ENCODE data around the gene TAOK2.

Gene TAOK2

DNA sequence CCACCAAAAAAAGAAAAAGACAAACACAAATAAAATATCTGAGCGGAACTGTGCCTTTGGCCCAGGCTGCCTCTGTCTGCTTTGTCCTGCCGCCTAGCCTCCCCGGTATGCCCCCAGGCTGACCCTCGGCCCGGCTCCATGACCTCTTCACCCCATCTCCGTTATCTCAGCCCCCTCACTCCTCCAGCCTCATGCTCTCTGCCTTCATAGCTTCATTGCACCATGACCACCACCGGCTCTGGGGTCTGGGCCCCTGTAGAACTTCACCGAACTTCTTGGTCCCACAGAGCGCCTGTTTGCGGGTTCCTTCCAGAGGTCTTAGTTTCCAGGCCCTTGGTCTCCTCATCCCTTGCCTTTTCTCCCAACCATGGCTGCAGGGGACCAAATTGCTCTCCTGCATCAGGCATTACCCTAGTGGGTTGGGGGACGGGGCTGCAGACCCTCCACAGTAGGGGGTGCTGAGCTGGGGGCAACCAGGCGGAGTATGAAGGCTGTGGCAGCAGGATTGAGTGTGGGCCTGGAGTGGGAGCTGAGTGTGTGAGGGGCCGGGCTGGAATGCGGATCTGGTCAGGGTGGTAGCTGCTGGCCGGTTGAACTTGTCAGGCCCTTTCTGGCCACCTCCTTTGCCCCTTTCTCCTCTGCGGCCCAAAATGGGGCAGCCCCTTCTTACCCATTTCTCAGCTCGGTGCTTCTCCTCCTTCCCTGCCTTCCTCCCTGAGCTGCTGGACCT, 14.8 kb downstream of the TAOK2 start:
- DNase-seq = no peak

DNA sequence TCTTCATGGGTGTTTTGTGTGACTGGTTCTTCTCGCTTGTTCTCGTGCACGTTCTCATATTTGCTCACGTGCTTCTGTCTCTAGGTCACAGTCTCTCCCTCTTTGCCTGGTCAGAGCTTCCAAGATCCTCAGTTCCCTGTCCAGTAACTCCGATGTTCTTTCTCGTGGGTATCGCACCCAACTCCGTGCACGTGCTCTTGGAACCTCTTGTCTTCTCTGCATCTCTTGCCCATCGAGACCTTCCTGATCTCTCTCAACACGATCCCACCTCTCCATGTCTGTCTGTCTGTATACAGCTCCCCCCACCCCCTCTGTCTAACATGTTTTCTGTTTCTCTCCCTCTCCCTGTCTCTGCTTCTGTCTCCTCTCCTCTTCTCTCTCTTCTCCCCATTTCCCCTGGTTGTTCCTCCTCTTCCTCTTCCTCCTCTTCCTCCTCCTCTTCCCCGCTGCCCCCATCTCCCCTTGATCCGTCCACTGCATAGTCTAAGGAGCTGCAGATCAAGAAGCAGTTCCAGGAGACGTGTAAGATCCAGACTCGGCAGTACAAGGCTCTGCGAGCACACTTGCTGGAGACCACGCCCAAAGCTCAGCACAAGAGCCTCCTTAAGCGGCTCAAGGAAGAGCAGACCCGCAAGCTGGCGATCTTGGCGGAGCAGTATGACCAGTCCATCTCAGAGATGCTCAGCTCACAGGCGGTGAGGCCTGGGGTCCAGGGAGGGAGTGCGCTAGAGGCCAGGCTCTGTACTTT, 15.6 kb downstream of the TAOK2 start:
- no peak for DNase-seq

DNA sequence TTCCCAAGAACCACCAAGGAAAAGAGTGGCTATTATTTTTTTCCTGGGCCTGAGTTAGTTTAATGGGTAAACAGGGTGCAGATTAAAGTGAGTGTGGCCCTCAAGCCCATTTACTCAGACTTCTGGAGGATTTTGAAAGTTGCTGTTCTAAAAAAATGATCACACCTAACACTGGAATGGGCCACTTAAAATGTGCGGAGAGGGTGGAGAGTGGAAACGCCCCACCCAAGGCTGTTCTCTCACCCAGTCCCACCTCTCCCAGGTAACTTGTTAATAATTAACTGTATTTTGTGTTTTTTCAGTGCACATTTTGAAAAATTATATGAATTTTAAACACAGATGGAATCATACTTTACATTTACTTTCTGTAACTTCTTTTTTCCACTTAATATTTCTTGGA, 16.4 kb downstream of the TAOK2 start:
- DNase-seq = no peak

DNA sequence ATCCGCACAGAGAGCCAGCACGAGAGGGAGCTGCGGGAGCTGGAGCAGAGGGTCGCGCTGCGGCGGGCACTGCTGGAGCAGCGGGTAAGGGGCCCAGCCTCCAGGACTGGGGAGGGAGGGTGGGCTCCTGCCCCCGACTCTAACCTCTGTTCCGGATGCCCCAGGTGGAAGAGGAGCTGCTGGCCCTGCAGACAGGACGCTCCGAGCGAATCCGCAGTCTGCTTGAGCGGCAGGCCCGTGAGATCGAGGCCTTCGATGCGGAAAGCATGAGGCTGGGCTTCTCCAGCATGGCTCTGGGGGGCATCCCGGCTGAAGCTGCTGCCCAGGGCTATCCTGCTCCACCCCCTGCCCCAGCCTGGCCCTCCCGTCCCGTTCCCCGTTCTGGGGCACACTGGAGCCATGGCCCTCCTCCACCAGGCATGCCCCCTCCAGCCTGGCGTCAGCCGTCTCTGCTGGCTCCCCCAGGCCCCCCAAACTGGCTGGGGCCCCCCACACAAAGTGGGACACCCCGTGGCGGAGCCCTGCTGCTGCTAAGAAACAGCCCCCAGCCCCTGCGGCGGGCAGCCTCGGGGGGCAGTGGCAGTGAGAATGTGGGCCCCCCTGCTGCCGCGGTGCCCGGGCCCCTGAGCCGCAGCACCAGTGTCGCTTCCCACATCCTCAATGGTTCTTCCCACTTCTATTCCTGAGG, 17.4 kb downstream of the TAOK2 start:
- DNase-seq = no peak

DNA sequence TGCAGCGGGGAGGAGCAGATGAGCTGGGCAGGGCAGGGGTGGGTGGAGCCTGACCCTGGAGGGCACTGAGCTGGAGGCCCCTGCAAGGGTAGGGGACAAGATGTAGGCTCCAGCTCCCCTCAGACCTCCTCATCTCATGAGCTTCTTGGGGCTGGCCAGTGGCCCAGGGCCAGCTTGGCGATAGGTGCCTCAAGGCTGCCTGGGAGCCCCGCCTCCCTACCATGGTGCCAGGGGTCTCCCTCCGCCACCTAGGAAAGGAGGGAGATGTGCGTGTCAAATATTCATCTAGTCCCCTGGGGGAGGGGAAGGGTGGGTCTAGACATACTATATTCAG, 17.9 kb downstream of the TAOK2 start:
- DNase-seq = no peak

DNA sequence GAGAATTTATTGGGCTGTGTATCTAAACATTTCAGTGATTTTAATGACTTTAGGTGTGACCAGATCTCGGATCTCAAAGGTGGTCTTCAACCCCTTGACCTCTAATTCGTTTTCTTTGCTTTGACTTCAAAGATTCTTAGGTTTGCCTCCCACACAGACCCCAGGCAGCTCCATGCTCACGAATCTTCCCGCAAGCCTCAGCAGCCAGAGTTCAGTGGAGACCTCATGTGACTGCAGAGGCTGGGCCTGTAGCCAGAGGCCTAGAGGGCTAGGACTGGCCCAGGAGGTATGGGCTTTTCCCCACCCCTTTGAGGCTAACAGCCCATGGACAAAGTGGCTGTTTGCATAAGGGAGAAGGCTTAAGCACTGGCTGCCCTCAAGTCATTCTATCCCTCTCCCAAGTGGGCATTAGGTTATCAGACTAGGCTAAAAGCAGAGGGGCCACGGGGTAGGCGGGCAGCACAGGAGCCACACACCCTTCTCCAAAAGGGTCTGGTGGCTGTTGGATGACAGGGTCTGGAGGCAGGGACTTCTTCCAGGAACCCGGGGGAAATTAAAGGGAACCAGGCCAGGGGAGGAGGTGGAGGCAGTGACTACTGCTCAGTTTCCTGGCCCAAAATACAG, 18.8 kb downstream of the TAOK2 start:
- no peak for DNase-seq

DNA sequence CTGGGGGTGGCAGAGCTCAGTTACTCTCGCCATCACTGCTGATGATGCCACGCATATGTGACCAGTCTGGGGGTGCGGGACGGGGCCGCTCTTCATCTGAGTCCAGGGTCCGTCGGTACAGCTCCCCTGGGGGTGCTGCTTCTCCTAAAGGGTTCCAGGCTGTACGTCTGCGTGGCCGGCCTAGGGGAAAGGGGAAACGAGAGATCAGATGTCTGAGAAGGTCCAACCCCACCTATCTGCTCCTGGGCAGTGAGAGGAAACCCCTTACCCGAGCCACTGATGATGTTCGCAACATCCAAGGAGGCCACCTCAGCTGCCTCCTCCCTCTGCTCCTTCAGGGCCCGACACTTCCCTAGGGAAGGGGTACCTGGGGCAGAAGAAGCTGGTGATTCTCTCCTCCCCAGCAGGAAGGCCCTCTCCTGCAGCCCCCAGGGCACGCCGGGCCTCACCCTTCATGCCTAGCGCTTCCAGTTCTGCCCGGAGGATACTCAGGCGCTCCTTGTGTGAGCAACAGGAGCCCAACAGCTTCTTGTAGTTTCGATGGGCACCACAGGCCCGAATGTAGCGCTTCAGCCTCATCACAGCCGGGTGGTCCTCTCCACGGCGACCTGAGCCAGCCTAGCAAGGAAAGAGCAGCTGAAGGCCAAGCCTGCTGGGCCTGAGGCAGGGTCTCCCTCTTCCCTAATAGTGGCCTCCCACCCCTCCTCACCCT, 19.7 kb downstream of the TAOK2 start:
- no peak for DNase-seq

DNA sequence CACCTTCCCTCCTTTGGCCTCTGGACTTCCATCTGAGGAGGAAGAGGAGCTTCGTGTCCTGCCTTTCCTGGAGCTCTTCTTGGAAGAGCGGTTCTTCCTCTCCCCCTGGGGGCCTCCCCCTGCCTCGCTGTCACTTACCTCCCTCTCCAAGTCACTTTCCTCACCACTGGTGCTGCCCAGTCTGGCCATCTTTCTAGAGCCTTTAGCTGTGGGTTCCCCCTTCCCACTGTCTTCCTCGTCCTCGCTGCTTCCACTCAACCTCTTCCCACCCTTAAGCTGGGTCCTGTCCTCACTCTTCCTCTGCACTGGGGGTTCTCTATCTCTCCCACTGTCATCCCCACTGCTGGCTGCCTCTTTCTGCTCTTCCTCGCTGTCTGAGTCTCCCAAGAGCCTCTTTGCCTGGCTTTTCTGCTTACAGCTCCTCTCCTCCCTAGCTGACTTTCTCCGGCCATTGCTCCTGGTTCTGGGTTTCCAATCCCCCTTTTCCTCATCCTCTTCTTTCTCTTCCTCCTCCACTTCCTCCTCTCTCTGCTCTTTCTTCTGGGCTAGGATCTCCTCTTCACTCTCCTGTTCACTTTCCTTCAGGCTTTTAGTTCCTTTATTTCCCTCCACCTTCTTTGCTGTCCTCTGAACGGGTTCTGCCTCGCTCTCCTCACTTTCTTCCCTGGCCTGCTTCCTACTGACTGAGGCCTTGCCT, 20.4 kb downstream of the TAOK2 start:
- DNase-seq = no peak

DNA sequence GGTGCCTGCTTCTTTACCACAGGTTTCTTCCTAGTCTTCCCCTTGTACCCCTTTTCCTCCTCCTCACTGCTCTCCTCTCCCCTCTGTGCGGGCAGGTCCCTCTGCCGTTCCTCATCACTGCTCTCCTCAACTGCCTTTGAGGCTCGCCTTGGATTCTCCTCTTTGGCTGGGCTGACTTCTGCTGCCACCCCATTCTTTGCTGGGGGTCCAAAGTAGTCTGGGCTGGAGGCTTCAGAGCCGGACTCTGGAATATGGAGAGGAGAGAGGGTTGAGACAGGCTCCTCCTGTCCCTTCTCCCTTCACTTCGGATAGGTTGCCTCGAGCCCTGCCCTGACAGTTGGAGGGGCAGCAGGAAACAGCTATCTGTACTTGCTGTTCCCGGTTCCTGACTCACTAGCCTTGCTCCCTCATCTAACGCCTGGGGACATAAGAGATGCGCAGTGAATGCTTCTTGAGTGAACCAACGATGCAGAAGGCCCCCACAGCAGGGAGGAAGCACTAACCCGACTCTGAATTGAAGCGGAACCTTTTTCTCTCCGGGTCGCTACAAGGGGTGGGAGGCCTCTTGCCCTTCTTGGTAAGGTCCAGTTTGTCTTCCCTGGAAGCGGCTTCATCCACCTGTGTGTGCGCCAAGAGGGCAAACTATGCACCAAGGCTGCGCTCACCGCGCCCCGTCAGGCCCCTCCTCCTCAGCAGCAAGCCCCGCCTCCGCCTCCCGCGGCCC, 21.1 kb downstream of the TAOK2 start:
- no peak for DNase-seq

DNA sequence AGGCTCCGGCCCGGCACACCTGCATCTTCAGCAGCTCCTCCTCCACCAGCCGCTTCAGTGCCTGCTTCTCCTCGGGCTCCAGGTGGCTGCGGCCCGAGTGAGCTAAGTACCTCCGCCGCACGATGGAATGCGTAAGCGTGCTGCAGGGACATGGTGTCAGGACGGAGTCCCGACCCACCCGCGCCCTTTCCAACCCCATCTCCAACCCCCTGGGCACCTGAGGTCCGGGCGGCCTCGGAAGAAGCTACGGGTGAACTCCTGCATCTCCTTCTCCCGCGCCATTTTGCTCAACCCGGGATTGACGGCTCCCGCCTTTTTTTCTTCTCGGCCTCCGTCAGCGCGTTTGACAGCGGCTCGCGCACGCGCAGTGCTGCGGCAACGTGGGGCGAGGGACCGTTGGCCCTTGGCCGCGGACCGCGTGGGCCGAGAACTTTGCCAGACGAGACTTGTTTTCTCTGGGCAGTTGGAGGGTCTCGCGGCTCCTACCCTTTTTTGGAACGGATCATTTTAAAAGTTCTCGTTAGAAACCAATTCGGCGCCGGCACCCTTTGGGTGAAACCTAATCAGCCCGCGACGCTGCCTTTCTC, 21.7 kb downstream of the TAOK2 start, which contains the start of gene HIRIP3:
HIRIP3 (minus strand) TSS at position 294 of the 587 bp plus-strand sequence; CDS start at position 282, 12 bp downstream.
- DNase-seq = peak; percentile 81

DNA sequence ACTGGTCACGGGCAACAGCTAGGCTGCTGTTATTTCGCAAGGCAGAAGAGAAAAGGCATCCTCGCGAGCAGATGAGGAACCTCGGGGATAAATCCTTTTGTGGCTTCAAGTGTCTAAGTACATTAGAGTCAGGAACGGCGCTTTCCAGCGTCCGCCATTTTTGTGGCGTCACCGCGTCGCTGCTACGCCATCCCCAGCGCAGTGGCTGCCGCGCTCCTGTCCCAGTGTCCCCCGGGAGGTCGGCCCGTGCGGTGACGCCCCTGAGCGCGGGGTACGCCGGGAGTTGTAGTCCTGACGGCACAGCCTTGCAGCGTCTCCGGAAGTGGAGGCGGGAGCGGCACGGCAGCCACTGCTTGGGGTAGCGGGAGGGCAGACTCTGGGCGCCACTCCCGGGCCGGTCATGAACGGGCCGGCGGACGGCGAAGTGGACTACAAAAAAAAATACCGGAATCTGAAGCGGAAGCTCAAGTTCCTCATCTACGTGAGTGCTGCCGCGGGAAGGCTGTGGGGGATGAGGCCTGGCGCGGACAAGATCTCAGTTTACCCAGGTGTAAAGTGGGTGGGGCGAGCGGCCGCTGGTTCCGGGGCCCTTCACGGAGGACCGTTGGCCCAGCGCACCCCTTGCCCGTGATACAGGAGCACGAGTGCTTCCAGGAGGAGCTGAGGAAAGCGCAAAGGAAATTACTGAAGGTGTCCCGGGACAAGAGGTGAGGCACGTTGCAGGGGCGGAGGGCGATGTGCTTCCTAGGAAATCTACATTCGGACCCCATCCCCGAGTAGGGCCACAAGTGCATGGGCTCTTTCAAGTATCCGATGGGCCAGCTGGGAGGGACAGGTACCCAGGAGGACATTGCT, 22.5 kb downstream of the TAOK2 start, which contains the start of gene INO80E:
INO80E (plus strand) TSS at position 331 of the 855 bp plus-strand sequence; CDS start at position 401, 70 bp downstream.
- DNase-seq = peak; percentile 99

DNA sequence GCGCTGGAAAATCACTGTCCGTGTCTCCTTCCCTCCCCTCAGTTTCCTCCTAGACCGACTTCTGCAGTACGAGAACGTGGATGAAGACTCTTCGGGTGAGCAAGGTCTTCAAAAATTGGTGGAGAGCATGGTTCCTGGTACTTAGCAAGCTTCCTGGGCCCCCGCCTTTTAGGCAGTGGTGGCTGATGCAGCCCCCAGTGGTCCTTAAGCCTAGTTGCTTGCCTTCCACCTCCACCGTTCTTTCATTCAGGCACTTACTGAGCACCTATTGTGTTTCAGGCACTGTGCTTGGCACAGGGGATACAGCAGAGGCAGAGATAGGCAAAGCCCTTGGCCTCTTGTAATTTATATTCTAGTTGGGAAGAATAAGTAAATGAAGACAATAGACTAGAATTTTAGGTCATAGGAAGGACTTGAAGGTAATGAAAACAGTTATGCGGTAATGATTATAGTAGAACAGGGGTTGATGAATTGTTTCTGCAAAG, 23.1 kb downstream of the TAOK2 start:
- DNase-seq = no peak

DNA sequence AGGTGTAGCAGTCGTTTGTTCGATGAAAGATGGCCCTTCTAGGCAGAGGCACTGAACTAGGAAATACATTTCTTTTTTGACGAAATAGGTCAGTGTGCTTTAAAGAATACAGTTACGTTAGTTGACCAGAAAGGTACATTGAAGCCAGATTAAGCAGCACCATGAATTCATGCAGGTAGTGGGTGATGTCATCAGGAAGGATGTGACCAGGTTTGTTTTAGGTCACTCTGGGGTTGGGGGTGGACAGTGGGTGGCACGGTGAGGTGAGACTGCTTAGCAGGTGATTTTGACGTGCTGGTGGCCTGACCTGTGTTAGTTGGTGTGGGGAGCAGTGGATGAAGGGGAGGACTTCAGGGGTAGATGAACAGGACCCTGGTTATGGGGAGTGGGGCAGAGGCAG, 25.9 kb downstream of the TAOK2 start:
- no peak for DNase-seq

DNA sequence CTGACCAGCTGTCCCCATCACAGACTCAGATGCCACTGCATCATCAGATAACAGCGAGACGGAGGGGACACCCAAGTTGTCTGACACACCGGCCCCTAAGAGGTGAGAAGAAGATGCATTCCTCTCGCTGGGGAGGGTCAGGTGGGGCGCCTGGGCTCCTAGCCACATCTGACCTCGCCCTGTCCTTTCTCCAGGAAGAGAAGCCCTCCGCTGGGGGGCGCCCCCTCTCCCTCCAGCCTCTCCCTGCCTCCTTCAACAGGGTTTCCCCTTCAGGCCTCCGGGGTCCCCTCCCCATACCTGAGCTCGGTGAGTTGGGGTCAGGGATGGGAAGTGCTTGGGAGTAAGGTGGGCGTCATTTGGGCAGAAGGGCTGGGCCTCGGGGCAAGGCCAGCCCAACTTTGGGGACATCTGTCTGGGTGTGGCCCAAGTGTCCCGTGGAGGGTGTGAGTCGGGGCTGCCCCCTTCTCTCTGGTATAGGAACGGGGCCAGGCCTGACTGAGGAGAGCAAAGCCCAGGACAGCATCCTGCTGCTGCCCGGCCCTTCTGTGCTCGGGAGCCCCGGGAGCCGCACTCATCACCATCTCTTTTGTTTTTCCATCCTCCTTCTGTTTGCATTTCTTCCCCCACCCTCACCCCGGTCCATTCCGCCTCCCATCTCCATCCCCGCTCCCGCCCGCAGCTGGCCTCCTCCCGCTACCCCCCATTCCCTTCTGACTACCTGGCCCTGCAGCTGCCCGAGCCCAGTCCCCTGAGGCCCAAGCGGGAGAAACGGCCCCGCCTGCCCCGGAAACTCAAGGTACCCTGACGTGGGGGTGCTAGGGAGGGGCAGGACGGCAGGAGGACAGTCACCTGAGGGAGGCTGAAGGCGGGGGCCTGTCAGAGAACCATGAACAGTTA, 27.3 kb downstream of the TAOK2 start:
- DNase-seq = no peak

DNA sequence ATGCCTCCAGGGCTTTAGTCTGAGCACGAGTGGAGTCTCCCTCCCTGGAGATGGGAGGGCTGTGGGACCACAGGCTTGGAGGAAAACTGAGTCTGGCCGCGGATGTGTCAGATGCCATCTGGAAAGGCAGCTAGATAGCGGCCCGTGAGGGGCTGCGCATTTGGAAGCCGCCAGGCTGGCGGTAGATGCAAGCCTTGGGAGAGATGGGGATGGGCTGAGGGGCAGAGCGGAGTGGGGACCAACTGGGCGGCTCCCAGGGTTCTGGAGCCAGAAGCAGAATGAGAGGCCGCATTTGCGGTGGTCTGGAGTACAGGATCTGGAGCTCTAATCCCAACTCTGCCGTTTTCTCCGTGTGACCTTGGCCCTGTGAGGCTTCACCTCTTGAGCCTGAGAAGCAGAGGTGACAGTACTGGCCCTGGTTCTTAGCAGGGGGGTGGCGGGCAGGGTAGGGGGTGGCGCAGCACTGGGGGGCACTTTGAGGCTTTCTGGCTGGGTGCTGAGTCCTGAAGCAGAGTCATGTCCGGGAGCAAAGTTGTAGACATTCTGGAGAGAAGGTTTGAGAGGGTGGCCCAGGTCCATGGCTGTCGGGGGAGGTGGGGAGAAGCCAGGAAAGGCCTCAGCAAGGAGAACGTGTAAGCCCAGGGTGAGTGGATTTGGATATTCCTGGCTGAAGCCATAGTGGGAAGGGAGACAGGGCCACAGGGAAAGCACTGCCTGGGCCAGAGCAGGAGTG, 29.1 kb downstream of the TAOK2 start:
- DNase-seq = no peak

DNA sequence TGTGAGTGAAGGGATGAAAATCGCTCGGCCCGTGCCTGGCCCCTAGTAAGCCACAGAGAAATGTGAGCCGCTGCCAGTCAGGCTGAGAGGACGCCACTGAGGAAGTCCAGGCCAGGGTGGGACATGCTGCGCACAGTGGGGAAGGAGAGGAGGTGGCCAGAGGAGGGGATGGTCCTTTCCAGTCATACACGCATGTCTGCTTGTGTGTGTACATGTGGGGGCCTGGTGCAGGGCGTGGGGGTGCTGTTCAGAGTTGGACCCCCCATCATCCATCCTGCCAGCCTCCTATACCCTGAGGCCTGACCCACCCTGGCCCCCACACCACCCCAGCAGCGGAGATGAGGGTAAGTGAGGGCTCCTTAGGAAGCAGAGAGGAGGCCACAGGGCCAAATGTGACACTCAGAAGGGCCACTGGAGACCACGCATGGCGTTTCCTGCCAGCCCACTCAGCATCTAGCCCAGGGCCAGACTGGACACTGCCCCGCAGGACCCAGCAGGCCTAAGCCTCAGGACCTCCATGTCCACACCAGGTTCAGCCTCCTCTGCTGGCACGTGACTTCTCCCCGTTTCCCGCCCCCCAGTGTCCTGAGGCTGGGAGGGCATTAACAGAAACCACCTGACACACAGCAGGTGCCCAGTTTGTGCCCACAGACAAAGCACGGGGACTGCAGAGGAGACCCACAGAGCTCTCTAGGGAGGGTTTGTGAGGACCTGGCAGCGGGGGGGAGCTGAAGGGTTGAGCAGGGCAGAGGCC, 30.2 kb downstream of the TAOK2 start:
- DNase-seq = no peak

DNA sequence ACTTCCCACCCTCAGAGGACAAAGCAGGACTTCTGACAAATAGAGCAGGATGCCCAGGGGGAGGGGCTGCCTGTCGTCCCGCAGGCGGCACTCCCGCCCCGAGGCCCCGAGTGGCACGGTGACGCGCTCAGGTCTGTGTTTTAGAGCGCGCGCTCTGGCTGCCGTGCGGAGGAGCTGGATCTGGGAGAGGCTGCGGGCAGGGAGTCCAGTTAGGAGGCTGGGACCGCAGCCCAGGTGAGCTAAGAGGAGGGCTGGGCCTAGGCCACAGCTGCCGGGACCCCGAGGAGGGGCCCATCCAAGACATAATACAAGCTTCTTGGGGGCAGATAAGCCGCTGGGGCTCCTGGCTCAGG, 30.7 kb downstream of the TAOK2 start:
- no peak for DNase-seq
